Activated naive CD8-positive, alpha-beta T cell treated with anti-CD3 and anti-CD28 coated beads, Interleukin-2, amount 10 ng/mL, durations not matched to agents 7 days and 5 days (primary cell): ENCODE data around the gene MCF2L. TPM values are rescaled to one million over a fixed set of nuclear protein-coding genes. Genes with fewer than 3 reads are reported as not detected.

Experiments
- ATAC-seq: fragments of 150-1000 bp; cut with Tn5 transposase; one replicate; pipeline ENCODE4 v1.10.0; 2021; ENCODE audit warnings: low read depth, moderate library complexity
- POLR2A ChIA-PET: fragments of 350-600 bp; sonication (Branson Sonifier 250); formaldehyde crosslinking; loops from one replicate; lab custom pipeline; 2021; ENCODE audit warnings: antibody characterized with exemption; lab: Charles Lee
- DNase-seq: peaks from one replicate; pipeline ENCODE4 v3.0.0; 2021
- H3K27ac Mint-ChIP-seq: one replicate; pipeline ENCODE4 v1.8.0; 2022; ENCODE audit warnings: mild to moderate bottlenecking, mixed read lengths
- H3K27me3 Mint-ChIP-seq: one replicate; pipeline ENCODE4 v1.8.0; 2022; ENCODE audit warnings: mild to moderate bottlenecking, moderate library complexity, mixed read lengths
- H3K36me3 Mint-ChIP-seq: one replicate; pipeline ENCODE4 v1.8.0; 2021; ENCODE audit warnings: mild to moderate bottlenecking, mixed read lengths
- H3K4me1 Mint-ChIP-seq: one replicate; pipeline ENCODE4 v1.8.0; 2021; ENCODE audit warnings: mixed read lengths
- H3K4me3 Mint-ChIP-seq: one replicate; pipeline ENCODE4 v1.8.0; 2022; ENCODE audit warnings: mild to moderate bottlenecking, moderate library complexity, mixed read lengths
- H3K9me3 Mint-ChIP-seq: one replicate; pipeline ENCODE4 v1.8.0; 2021; ENCODE audit warnings: mixed read lengths
- total RNA-seq, 2 experiments: library from RNA; stranded (reverse); gene quantifications; one replicate each; pipeline ENCODE4 v1.2.3, GENCODE V29; 2021

MCF2L gene
- total RNA-seq, 2 experiments from 2014 or later: 9.3 to 11.5 TPM

GRCh38 chr13:112954488-112955270, 14.3 kb upstream of the MCF2L start:
- Mint-ChIP-seq H3K9me3 (no peaks in the 10 kb centered on the region), H3K27ac (no peak overlapping the region), H3K36me3 (no peaks in the 10 kb centered on the region), H3K4me1 (no peaks in the 10 kb centered on the region), H3K27me3 (peaks cover 9% of the 10 kb centered on the region), H3K4me3 (no peak overlapping the region)
- DNase-seq (no peak), ATAC-seq (no peak)
- POLR2A ChIA-PET: no interaction called here

- no peak overlapping the region for H3K4me3 Mint-ChIP-seq
- H3K27ac Mint-ChIP-seq: no peak overlapping the region
- ATAC-seq (no peak), DNase-seq (no peak)
- H3K27me3 Mint-ChIP-seq: peaks cover 3% of the 10 kb centered on the region
- no peaks in the 10 kb centered on the region for H3K36me3 Mint-ChIP-seq
- no peaks in the 10 kb centered on the region for H3K9me3 Mint-ChIP-seq
- no peaks in the 10 kb centered on the region for H3K4me1 Mint-ChIP-seq
- POLR2A ChIA-PET: no interaction called here
These were observed 13.6 kb upstream of the MCF2L start for GRCh38 chr13:112955271-112955937.

- H3K27ac Mint-ChIP-seq: no peak overlapping the region
- no peak overlapping the region for H3K4me3 Mint-ChIP-seq
- no peak for ATAC-seq
- POLR2A ChIA-PET: no interaction called here
- no peaks in the 10 kb centered on the region for H3K9me3 Mint-ChIP-seq
- peaks cover 3% of the 10 kb centered on the region for H3K27me3 Mint-ChIP-seq
- H3K4me1 Mint-ChIP-seq: no peaks in the 10 kb centered on the region
- no peaks in the 10 kb centered on the region for H3K36me3 Mint-ChIP-seq
- no peak for DNase-seq
These were observed 13.1 kb upstream of the MCF2L start for GRCh38 chr13:112955956-112956355.

- H3K27me3 Mint-ChIP-seq: peaks cover 3% of the 10 kb centered on the region
- ATAC-seq: no peak
- no peak overlapping the region for H3K27ac Mint-ChIP-seq
- H3K4me1 Mint-ChIP-seq: no peaks in the 10 kb centered on the region
- H3K4me3 Mint-ChIP-seq: no peak overlapping the region
- POLR2A ChIA-PET: no interaction called here
- no peak for DNase-seq
- H3K36me3 Mint-ChIP-seq: no peaks in the 10 kb centered on the region
- no peaks in the 10 kb centered on the region for H3K9me3 Mint-ChIP-seq
These were observed 12.3 kb upstream of the MCF2L start for GRCh38 chr13:112956571-112957294.

- Mint-ChIP-seq H3K27ac (no peak overlapping the region), H3K4me3 (no peak overlapping the region), H3K4me1 (no peaks in the 10 kb centered on the region), H3K9me3 (no peaks in the 10 kb centered on the region), H3K36me3 (no peaks in the 10 kb centered on the region), H3K27me3 (peaks cover 2% of the 10 kb centered on the region)
- DNase-seq (no peak), ATAC-seq (no peak)
- POLR2A ChIA-PET: no interaction called here
These were observed 11.7 kb upstream of the MCF2L start for GRCh38 chr13:112957295-112957677.

GRCh38 chr13:112958127-112958989, 10.7 kb upstream of the MCF2L start:
- Mint-ChIP-seq H3K27ac (no peak overlapping the region), H3K9me3 (no peaks in the 10 kb centered on the region), H3K36me3 (no peaks in the 10 kb centered on the region), H3K27me3 (no peaks in the 10 kb centered on the region), H3K4me3 (no peak overlapping the region), H3K4me1 (no peaks in the 10 kb centered on the region)
- DNase-seq: no peak
- ATAC-seq: no peak
- POLR2A ChIA-PET: no interaction called here

- POLR2A ChIA-PET: no interaction called here
- ATAC-seq (no peak), DNase-seq (no peak)
- Mint-ChIP-seq H3K27me3 (no peaks in the 10 kb centered on the region), H3K4me1 (no peaks in the 10 kb centered on the region), H3K9me3 (no peaks in the 10 kb centered on the region), H3K27ac (no peak overlapping the region), H3K4me3 (no peak overlapping the region), H3K36me3 (no peaks in the 10 kb centered on the region)
These were observed 9.8 kb upstream of the MCF2L start for GRCh38 chr13:112959206-112959605.

GRCh38 chr13:112959701-112960542, 9.1 kb upstream of the MCF2L start:
- no peak overlapping the region for H3K4me3 Mint-ChIP-seq
- H3K9me3 Mint-ChIP-seq: no peaks in the 10 kb centered on the region
- H3K4me1 Mint-ChIP-seq: no peaks in the 10 kb centered on the region
- no peaks in the 10 kb centered on the region for H3K36me3 Mint-ChIP-seq
- H3K27me3 Mint-ChIP-seq: no peaks in the 10 kb centered on the region
- POLR2A ChIA-PET: no interaction called here
- ATAC-seq (no peak), DNase-seq (no peak)
- no peak overlapping the region for H3K27ac Mint-ChIP-seq

- H3K27ac Mint-ChIP-seq: no peak overlapping the region
- no peaks in the 10 kb centered on the region for H3K9me3 Mint-ChIP-seq
- no peaks in the 10 kb centered on the region for H3K4me1 Mint-ChIP-seq
- DNase-seq: no peak
- H3K27me3 Mint-ChIP-seq: peaks cover 3% of the 10 kb centered on the region
- no peak overlapping the region for H3K4me3 Mint-ChIP-seq
- POLR2A ChIA-PET: no interaction called here
- no peak for ATAC-seq
- no peaks in the 10 kb centered on the region for H3K36me3 Mint-ChIP-seq
These were observed 8.3 kb upstream of the MCF2L start for GRCh38 chr13:112960706-112961105.

- Mint-ChIP-seq H3K4me1 (no peaks in the 10 kb centered on the region), H3K4me3 (no peak overlapping the region), H3K9me3 (no peaks in the 10 kb centered on the region), H3K36me3 (no peaks in the 10 kb centered on the region), H3K27ac (no peak overlapping the region), H3K27me3 (peaks cover 4% of the 10 kb centered on the region)
- ATAC-seq (no peak), DNase-seq (no peak)
- POLR2A ChIA-PET: no interaction called here
These were observed 7.3 kb upstream of the MCF2L start for GRCh38 chr13:112961457-112962369.

- Mint-ChIP-seq H3K4me1 (no peaks in the 10 kb centered on the region), H3K9me3 (no peaks in the 10 kb centered on the region), H3K27ac (no peak overlapping the region), H3K4me3 (no peak overlapping the region), H3K36me3 (no peaks in the 10 kb centered on the region), H3K27me3 (peaks cover 4% of the 10 kb centered on the region)
- DNase-seq (no peak), ATAC-seq (no peak)
- POLR2A ChIA-PET: no interaction called here
These were observed 6.6 kb upstream of the MCF2L start for GRCh38 chr13:112962396-112962795.
